HG02759 (cell line): ENCODE measurements around the gene MPZL1.

Source experiments
- ATAC-seq: cut with Tn5 transposase; IDR thresholded peaks from one replicate; pipeline ENCODE4 v1.9.1; 2021; ENCODE audit warnings: mild to moderate bottlenecking, moderate library complexity; ENCODE audit not compliant: unreplicated experiment

The MPZL1 gene

DNA sequence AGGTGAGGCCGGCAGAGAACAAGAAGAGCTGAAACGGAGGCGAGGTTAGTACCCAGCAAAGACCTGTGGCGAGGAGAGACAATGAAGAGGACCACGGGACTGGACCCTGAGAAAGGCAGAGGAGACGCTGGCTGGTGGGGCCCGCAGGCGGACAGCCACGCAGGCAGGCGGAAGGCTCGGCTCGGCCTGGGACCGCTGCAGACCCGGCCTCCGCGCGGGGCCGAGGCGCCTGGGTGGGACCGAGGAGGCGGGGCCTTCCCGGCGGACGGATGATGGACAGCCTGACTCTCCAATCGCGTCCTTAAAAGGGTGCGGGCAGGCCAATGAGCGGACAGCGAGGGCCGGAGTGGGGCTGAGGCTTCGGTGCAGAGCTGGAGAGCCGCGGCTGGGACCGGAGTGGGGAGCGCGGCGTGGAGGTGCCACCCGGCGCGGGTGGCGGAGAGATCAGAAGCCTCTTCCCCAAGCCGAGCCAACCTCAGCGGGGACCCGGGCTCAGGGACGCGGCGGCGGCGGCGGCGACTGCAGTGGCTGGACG is at the start of gene MPZL1:
TSS of gene MPZL1 (plus strand) at position 366 of the 535 bp plus-strand sequence. CDS start 170 bp downstream, outside the sequence.
- ATAC-seq = peak; percentile 92

DNA sequence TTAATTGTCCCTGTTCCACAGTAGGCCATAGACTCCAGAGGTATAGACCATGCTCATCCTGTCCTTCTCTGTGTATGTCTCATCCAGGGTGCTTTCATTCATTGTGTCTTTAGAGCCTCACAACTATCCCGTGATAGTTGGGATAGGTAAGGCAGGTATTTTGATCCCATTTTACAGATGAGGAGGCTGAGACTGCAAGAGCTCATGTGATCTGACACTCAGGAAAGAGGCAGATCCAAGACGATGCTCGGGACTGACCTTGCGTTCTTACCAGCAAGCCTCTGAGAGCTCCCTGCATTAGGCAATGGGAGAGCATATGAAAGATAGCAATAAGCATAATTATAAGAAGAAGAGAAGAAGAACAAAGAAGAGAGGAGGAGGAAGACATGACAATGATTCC is 49.0 kb upstream of the MPZL1 start:
- ATAC-seq = no peak

DNA sequence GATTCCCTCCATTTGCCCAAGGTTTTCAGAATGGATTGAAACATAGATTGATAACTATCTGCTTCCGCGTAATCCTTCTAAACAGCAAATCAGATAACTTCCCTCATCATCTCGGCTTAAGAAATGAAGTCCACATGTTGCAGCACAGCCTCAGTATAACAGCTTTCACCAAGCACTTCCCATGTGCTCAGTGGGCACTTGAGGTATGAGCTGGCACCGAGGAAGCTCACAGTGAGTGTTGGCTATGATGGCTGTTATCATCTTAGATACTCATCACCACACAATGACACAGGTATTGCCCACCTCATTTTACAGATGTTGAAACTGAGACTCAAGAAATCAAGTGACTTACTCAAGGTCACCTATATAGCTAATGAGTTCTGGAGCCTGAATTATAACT is 48.5 kb upstream of the MPZL1 start:
- ATAC-seq = no peak

DNA sequence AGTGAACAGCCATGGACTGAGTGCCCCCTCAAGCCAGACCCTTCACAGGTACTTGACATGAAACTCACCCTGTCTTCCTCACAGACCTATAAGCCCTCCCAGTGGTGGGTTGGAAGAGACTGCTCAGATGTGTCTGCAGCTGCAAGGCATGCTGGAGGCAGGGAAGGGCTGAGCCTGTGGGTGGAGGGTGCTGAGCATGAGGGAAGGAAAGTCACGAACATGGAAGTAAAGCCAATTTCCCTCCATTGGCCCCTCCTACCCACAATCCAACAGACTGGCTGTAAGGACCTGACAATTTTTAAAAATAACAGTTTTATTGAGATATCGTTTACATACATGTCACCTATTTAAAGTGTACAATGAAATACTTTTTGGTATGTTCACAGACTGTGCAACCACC is 47.6 kb upstream of the MPZL1 start:
- no peak for ATAC-seq

DNA sequence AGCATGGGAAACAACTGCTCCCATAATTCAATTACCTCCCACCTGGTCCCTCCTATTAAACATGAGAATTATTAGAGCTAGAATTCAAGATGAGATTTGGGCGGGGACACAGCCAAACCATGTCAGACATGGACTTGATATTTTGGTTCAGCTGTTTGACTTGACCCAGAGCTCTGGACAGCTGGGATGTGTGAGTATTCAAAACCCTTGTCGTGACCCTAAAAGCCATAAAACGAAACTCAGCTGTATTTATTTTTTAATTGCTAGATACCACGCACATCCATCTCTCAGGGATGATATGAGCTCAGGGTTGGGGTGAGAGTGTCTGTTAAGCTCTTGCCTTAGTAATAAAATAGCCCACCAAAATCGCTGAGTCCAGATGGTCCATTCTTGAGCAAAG is 46.3 kb upstream of the MPZL1 start:
- ATAC-seq = no peak

DNA sequence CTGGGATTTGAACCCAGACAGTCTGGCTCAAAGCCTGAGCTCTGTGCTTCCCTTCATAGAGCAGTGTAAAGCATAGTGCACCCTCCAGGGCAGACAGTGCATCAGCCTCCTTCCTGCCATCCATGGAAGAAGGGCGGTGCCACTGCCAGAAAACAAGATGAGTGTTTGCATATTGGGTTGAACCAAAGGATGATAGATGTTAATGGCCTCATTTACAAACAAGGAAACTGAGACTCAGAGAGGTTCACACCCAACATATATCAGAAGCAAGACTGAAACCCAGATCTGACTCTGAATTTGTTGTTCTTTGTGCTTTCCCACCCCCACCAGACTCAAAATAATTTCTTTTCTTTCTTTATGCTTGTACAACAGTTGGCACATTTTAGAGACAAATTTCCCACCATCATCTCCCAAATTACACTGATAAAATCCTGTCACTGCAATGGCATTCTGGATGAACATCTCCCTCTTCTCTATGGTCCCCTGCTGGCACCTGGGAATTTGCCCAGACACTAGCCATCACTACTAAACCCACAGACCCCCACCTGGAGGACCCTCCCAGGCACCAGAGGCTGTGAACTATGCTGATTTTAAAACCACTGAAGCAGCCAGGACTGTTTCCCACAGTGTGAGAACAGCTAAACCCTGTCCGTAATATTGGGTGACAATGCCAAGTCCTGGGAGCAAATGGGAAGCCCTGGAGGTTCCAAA is 45.4 kb upstream of the MPZL1 start:
- peak; percentile 34 for ATAC-seq

DNA sequence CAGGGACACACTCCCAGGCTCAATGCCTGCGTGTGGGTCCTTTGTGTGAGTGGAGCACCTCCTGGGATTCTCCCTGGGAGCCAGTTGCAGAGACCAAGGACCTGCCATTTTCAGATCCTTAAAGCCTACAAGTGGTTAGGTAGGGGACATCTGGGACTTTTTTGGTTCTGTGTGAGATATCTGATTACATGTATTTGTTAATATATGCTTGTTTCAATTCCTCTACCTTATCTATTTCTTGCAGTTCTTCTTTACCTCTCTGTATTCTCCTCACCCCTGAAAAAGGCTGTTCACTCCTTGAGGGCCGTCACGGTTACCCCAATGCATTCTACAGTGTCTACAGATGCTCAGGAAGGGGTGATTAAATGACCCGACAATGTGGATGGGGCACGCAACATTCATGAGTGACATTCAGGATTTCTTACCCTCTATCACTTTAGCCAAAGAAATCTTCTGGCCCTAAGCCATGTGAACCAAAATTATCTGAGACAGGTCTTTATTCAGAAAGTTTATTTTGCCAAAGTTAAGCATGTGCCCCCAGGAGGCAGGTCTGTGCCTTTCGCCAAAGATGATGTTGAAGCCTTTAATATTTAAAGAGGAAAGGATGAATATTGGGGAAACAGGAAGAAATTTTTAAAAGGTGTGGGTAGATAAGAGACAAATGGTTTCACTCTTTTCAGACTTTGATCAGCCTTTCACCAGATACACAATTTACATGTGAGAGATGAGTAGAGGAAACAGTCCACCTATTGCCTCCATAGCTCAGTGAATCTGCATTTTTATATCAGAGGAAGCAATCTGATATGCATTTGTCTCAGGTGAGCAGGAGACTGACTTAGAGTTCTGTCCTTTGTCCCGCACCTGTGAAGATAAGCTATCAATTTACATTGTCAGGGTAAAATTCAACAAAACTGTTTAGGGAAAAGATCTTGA is 44.6 kb upstream of the MPZL1 start:
- ATAC-seq = no peak

DNA sequence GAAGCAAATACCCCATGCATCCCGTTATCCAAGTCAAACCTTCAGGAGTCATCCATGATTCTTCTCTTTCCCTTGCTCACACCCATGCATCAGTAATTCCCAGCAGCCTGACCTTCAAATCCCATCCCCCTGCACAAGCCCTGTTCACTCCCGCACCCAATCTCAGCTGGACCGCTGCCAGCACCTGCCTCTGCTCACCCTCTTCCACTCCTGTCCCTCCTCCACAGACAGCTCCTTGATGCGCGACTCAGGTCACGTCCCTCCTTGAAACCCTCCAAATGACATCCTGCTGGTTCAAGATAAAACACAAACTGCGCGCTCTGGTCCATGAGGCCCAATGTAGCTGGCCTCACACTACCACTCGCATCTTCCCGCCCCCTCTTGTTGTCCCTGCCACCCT is 43.4 kb upstream of the MPZL1 start:
- no peak for ATAC-seq

DNA sequence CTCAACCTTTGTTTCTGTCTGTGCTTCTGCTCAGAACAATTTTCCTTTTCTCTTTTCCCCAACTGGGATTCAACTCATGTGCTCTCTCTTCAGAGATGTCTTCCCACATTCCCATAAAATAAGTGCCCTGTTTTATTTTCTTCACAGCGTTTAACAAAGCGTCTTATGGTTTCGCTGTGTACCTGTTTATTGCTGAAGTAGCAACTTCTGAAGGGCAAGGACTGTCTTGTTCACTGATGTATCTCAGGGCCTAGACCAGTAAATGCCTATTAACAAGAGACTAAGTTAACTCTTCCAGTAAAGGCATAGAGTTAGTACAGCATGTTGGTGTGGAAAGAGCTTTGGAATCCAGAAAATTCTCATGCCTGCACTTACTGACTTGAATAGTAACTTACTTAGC is 42.9 kb upstream of the MPZL1 start:
- no peak for ATAC-seq

DNA sequence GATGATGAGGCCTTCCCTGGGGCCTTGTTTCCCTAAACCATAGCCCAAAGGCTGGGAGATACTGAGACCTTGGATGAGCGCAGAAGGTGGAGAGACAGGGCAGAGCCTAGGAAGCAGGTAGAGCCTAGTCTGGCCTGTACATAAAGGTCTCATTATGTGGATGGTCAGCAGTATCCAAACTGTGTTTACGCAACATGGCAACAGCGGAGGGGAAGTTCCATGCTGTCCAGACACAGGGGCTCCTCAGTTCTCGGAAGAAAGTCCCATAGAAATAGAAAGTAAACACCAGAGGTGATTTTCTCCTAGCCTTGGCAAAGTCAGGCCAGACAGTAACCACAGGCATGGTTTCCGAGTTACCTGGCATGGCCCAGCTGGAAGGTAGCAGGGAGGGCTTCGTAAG is 42.1 kb upstream of the MPZL1 start:
- ATAC-seq = no peak

DNA sequence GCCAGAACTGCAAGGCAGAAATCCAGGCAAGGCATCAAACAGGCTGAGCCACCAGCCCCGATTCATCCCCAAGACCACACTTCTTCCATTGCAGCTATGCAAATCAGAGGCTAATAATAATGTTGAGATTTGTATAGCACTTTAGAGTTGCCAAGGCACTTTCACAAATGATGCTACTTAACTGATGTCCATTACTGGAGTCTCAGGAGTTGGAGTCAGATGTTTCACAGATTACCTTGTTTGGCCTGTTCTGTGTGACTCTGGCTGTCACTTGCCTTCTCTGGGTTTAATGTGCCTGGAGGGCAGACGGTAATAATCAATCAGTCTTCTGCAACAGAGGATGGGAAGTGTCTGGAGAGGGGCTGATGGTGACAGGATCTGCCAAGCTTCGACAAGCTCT is 40.8 kb upstream of the MPZL1 start:
- no peak for ATAC-seq

DNA sequence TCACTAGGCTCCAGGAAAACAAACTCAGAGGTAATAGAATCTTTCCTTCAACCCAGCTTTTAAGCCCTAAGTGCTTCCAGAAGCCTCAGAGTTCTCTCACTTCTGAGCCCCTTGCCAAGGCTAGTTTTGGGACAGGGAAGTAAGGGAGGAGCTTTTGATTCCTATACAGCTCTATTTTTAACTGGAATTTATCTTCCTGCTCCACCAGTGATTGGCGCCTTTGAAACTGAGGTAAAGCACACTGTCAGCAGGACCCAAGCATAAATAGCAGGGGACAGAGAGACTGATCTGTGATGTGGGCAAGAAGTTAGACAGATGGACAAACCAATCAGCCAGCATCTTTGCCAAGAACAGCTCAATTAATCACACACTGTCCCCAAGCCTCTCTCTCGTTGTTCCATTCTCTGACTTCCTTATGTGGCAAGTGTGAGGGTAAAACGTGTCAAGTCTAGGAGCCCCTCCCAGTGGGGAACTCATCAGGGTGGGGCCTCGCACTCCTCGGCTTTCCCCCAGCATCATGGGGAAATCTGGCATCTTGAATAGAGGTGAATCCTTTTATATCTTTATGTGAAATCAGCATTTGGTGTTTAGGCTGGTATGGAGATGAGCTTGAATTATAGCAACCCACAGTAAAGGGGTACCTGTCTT is 40.2 kb upstream of the MPZL1 start:
- no peak for ATAC-seq

DNA sequence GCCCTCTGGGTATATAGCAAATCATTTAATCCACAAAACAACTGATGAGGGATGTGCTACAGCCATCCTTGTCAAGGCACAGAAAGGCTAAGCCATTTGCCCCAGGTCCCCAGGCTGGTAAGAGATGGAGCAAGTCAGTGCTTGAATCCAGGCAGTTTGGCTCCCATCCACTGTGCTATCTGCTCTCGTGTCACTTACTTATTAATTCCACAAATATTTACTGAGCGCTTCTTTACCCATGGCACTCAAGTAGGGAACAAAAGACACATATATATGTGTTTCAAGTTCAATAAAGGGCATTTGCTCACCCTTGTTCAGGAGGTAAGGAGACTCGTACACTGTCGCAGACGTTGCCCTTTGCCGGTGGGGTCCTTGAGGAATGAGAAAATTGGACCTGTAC is 38.6 kb upstream of the MPZL1 start:
- ATAC-seq = no peak

DNA sequence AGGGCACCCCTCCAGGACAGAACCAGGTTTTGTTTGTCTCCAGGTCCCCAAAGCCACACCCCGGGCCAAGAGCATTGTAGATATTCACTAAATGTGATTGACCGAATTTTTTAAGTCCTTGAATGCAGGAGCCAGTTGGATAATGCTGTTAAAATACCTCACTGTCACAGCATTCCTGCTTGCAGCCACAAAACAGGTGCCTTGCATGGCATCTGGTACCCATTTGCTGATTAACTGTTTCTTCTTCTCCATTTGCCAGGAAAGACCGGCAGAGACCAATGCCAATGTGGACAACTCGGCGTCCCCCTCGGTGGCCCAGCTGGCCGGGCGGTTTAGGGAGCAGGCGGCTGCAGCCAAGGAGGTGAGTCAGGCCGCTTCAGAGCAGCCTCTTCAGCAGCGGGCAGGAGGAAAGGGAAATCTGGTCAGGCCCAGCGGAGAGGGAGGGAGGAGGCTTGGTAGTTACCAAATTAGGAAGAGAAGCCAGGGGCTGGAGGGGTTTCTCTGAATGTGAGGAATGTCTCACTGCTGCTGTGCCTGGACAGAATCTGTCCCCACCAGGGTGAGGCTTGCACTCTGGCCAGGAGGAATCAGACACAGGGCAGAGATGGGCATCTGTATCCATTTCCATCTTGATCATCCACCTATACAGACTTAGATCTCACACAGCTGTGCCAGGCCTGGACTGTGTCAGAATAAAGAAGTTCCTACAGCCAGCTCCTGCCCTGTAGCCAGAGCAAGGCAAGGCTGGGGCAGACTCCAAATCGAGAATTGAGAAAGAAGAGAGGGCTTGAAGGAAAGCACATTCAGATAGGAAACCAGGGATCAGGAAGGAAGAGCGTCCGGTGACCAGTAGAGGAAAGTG is 37.9 kb upstream of the MPZL1 start:
- no peak for ATAC-seq

DNA sequence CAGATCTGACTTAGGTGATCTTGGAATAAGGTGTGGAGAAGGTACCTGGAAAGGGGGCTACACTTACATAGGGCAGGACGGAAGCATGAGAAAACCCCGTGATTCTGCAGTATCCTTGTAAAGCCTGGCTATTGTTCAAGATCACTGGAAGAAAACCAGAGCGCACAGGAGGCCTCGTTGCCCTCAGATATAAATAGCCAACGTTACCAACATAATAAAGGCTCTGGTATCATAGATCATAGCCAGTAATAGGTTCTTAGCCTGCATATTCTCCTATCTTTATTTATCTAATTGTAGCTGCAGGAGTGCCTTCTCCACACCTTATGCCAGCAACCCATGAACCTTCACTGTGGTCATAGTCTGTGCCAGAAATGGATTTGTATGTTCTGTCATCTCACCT is 35.9 kb upstream of the MPZL1 start:
- ATAC-seq = no peak

DNA sequence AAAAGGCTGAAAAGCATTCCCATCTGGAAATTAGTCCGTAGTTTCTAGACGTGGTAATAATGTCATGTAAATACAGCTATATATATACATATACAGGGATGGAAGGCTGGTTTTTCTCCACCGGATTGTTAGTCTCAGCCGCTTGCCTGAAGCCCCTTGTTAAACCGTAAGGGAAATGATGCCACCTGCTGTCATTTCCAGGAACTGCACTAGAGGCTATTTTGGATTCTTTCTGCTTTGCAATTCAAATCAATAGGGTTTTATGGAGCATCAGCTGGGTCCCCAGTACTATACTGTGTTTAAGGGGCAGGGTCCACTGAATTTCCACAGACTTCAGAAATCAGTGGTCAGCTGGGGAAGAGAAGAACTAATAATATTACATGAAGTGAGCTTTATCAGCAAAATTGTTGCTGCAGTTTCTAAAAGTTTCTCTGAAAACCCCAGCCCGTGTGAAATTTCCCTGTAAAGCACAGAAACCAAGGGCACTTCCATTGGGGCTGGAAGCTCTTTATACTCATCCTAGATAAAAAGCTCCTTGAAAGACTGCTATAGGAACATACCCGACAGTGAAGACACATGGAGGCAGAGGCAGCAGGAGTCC is 33.8 kb upstream of the MPZL1 start:
- ATAC-seq = peak; percentile 67

DNA sequence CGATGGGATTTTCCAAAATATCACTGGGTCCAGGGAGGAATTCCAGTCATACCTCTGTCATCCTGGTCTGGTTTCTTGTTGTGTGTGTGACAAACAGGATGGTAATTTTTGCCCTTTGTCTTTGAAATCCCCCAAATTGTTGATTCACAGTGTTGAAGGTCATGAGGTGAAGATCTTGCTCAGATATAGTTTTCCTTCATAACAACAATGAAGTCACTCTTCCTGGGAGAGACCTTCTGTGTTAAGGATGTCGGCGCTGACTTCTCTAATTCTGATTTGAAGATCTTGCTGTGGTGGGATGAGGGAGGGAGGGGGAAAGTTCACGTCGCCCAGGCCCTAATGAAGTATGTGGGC is 32.2 kb upstream of the MPZL1 start:
- ATAC-seq = no peak

DNA sequence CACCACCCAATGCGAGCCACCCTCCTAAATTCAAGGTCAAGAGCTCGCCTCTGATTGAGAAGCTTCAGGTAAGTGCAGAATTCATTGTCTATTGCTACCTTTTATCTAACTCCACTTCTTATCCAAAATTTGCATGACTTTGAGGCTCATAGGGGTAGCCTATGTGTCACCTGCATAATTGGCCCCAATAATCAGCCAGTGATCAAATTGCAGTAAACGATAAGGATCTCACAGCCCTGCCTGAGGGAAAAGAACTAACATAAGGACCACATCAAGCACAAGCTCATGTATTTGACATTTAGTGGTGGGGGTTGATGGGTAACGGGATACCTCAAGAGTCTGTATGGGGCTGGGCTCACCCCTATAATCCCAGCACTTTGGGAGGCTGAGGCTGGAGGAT is 31.7 kb upstream of the MPZL1 start:
- no peak for ATAC-seq

DNA sequence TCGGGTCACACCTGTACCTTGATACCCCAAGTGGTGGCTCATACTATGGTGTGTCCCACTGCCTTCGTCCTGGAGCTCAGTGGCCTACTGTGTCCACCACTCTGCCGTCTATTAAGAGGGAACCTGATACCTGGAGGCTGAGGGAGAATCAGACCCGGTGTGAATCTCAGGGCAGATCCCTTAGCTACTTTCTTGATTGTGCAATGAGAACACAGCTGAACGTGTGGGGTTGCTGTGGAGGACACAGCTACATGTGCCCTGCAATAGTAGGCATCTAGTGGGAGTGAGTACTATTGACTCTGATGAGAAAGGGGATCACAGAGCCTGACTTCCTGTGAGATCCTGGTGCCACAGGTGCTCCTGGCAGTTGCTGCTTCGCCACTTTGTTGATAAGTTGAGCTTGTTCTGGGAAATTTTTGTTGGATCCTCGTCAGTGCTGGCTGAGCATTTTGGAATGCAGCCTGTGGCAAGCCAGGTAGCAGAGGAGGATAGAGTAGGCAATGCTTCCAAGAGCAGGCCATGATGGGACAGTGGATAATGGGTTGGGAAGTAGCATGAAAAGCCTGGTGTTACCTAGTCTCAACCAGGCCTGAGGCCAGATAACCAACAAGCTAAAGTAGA is 28.2 kb upstream of the MPZL1 start:
- no peak for ATAC-seq

DNA sequence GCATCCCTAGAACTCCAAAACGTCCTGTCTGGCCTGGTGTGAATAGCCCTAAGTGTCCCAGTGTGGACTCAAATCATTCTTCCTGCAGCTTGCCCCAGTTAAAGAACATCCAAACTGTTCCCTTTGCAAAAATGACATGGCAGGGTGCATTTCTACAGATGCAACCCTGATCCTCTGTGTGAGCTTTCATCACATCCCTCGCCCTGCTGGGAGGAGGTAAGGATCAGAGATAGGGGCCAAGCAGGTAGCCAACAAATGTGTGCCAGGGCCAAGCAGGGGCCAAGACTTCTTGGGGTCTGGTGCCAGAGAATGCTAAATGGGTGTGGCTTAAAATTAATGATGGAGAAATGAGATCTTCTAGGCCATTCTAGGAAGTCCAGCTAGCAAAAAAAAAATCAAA is 27.1 kb upstream of the MPZL1 start:
- ATAC-seq = no peak
